Upper lobe of left lung (tissue), 4 donors: ENCODE data around the gene TRIM17.

Source experiments
- POLR2A ChIP-seq, 4 donors: fragments of 450-650 bp; IDR thresholded peaks; one replicate each; pipeline ENCODE4 v1.5.1; 2016 to 2017; ENCODE audit warnings: antibody characterized with exemption in 4 of 4, mild to moderate bottlenecking in 2 of 4
- POLR2AphosphoS5 ChIP-seq, 2 donors: sonication (generic); formaldehyde crosslinking; IDR thresholded peaks; one replicate each; pipeline ENCODE4 v1.5.1; 2017; ENCODE audit warnings: antibody characterized with exemption in 2 of 2
- TF ChIP-seq, protein P1 (sequence below), 6 experiments: fragments of 450-650 bp in 4 of 6; fragments of 200-600 bp in 2 of 6; sonication (generic) in 2 of 6; IDR thresholded peaks; one replicate each; pipeline ENCODE4 v1.5.1; 2016 to 2019; ENCODE audit warnings: antibody characterized with exemption in 6 of 6

DNA sequence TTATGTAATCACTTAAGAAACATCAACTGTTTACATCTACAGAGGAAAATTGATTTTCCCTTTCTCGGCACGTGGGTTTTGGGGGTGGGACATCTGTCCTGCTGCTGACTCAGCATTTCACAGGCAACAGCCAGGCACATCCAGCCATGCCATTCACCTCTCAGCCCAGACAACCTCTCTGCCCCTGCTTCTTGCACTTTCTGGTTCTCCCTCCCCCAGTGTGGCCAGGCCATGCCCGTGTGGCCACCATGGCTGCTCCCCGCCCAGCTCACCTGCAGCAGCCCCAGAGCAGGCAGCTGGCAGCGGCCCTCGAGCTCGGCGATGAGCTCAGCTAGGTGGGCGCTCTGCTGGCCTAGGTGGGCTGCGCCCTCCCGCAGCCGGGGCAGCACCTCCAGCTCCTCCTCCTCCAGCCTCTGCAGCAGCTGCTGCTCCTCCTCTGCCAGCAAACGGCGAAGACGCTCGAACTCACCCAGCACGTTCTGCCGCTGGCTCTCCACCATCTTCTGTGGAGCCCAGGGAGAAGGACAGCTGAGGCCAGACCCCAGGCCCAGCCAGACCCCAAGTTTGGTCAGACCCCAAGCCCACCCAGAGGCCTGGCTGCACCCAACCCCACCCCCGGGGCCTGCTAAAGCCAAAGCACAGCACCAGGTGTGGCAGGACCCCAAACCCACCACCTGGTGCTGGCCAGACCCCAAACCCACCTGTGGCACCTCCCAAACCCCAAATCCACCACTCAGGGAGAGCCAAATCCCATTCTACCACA is 15.8 kb downstream of the TRIM17 start:
- TF ChIP-seq POLR2AphosphoS5 (IDR thresholded peaks at IDR 0.05) (no peak), POLR2A (IDR thresholded peaks at IDR 0.05) (no peak)
- TF ChIP-seq, protein P1, sequence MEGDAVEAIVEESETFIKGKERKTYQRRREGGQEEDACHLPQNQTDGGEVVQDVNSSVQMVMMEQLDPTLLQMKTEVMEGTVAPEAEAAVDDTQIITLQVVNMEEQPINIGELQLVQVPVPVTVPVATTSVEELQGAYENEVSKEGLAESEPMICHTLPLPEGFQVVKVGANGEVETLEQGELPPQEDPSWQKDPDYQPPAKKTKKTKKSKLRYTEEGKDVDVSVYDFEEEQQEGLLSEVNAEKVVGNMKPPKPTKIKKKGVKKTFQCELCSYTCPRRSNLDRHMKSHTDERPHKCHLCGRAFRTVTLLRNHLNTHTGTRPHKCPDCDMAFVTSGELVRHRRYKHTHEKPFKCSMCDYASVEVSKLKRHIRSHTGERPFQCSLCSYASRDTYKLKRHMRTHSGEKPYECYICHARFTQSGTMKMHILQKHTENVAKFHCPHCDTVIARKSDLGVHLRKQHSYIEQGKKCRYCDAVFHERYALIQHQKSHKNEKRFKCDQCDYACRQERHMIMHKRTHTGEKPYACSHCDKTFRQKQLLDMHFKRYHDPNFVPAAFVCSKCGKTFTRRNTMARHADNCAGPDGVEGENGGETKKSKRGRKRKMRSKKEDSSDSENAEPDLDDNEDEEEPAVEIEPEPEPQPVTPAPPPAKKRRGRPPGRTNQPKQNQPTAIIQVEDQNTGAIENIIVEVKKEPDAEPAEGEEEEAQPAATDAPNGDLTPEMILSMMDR (IDR thresholded peaks at IDR 0.05): no peak
